Aortic smooth muscle cell (primary cell): ENCODE measurements around the gene COPG1. TPM values are rescaled to one million over a fixed set of nuclear protein-coding genes. Genes with fewer than 3 reads are reported as not detected.

ENCODE experiments used
- total RNA-seq: library from RNA; depleted of rRNA; stranded (reverse); fragments of >200 nt; gene quantifications from 2 replicates; pipeline ENCODE4 v1.2.3, GENCODE V29; 2014

Gene COPG1, protein sequence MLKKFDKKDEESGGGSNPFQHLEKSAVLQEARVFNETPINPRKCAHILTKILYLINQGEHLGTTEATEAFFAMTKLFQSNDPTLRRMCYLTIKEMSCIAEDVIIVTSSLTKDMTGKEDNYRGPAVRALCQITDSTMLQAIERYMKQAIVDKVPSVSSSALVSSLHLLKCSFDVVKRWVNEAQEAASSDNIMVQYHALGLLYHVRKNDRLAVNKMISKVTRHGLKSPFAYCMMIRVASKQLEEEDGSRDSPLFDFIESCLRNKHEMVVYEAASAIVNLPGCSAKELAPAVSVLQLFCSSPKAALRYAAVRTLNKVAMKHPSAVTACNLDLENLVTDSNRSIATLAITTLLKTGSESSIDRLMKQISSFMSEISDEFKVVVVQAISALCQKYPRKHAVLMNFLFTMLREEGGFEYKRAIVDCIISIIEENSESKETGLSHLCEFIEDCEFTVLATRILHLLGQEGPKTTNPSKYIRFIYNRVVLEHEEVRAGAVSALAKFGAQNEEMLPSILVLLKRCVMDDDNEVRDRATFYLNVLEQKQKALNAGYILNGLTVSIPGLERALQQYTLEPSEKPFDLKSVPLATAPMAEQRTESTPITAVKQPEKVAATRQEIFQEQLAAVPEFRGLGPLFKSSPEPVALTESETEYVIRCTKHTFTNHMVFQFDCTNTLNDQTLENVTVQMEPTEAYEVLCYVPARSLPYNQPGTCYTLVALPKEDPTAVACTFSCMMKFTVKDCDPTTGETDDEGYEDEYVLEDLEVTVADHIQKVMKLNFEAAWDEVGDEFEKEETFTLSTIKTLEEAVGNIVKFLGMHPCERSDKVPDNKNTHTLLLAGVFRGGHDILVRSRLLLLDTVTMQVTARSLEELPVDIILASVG
- 542 and 549 TPM in 2 replicates for total RNA-seq

DNA sequence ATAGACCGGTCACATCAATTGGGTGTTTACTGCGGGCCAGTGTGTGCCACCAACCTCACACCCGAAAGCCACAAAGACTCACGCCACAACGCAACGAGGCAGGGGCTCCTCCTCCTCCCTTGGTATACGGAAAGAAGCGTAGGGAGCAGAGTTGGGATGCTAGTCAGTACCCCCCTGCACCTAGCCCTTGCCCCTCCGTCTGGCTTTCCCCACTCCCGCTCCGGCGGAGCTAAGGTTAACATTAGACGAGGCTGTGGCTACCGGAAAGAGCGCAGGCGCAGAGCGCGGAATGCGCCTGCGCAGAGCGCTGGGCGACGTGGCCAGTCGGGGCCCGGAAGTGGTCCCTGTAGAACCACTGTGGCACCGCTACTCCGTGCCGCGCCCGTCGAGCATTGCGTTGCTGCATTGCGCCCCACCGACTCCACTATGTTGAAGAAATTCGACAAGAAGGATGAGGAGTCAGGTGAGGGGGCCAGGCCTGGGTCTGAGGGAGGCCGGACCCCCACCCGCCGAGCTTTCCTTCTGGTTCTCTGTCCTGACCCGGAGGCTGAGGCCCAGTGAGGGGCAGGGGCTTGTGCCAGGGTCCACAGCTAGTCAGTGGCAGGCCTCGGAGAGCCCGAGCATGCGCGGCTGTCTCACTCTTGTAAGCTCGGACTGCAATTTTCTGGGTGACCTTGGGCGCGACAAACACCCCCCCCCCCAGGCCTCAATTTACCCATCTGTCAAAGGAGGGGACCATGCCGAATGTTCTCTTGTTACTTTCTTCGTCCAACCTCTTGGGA lies at the start of gene COPG1:
Gene COPG1 (plus strand): TSS at position 323 of the 782 bp plus-strand sequence. CDS start 104 bp downstream, at position 427.

GRCh38 chr3:129278439-129278965 lies 29.1 kb downstream of the COPG1 start, which contains the start of gene HMCES:
HMCES (plus strand) TSS chr3:129278870; CDS start chr3:129279733, 863 bp downstream.

Other genes with a start within 250 kb of the COPG1 start
- under 0.01 TPM in 1 of 2 replicates, not detected in the other for gene EFCC1, start 248.3 kb upstream of the COPG1 start, total RNA-seq
- not detected in 2 replicates for gene GP9, start 188.8 kb upstream of the COPG1 start, total RNA-seq
- 10.8 and 11.8 TPM in 2 replicates for gene RAB43, start 127.8 kb upstream of the COPG1 start, total RNA-seq
- 32.5 and 37.4 TPM in 2 replicates for gene ISY1, start 88.5 kb upstream of the COPG1 start, total RNA-seq
- 214 and 245 TPM in 2 replicates for gene CNBP, start 65.7 kb upstream of the COPG1 start, total RNA-seq
- 19.0 and 20.2 TPM in 2 replicates for gene HMCES, start 29.3 kb downstream of the COPG1 start, total RNA-seq
- not detected in 2 replicates for gene EFCAB12, start 179.0 kb downstream of the COPG1 start, total RNA-seq
- 15.7 and 18.3 TPM in 2 replicates for gene MBD4, start 190.3 kb downstream of the COPG1 start, total RNA-seq
- 26.6 and 29.0 TPM in 2 replicates for gene IFT122, start 190.6 kb downstream of the COPG1 start, total RNA-seq